ENCODE measurements around the gene TMUB2. TPM values are rescaled to one million over a fixed set of nuclear protein-coding genes. Genes with fewer than 3 reads are reported as not detected.

TMUB2 gene
- 35.9 and 38.9 TPM in 2 replicates for total RNA-seq

DNA sequence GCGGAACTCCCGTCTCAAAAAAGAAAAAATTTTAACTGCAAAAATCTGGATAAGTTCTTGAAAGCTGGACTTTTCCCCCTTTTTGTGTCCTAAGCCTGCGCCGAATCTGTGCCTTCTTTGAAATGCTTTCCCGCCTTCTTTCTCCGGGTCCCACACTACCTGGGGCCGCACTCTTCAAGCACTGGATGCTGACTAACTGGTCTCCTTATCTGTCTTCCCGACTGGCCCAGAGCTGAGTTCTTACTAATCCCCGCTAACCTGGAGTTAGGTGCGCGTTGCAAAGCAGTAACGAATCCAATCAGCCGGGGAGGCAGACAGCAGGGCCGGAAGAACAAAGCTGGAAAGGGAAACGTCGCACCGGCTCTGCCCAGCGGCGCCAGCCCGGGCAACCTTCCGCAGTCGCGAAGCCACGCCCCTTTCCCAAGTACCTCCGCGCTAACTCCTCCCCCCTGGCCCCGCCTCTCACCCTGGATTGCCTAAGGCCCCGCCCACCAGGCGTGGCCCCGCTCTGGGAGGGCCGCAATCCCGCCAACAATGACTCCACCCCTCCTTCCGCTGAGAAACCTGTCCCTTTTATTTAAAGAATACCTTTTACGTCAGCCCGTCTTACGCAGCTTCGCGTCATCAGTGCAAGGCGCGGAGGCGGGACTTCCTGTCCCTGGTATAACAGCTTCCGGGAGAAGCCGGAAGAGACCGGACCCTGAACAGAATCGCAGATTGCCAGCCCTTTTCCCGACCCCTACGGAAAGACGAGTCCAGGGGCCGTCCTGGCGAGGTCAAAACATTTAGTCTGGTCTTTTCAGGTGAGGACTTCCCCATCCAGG, at the start of gene TMUB2:
Gene TMUB2 (plus strand): TSS at position 666 of the 824 bp plus-strand sequence. CDS start 737 bp downstream, outside the sequence.

DNA sequence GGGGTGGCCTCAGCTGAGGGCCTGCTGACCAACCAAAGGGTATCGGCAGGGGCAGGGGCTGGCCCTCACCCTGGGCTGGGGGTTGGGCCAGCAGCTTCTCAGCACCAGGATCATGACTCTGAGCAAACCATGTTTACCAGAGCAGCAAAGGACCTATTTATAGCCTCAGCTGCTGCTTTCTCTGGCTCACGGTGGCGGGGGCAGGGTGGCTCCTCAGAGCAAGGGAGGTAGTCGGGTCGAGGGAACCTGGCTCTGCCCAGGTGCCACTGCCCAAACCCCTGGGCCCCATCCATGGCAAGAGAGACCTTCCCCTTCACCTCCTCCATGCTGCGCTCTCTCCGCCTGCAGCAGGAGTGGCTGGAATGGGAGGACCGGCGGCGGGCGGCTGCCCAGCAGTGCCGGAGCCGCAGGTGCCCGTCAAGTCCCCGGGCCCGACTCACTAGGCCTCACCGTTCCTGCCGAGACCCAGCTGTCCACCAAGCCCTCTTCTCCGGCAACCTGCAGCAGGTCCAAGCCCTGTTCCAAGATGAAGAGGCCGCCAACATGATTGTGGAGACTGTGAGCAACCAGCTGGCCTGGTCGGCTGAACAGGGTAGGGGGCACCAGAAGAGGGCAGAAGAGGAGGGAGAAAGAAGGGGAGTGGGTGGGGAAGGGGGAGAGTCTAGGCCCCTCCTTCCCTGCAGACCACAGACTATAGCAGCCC, 16.1 kb upstream of the TMUB2 start, which contains the start of gene ASB16:
Gene ASB16 (plus strand): TSS at position 206 of the 703 bp plus-strand sequence. CDS start 86 bp downstream, at position 292.

DNA sequence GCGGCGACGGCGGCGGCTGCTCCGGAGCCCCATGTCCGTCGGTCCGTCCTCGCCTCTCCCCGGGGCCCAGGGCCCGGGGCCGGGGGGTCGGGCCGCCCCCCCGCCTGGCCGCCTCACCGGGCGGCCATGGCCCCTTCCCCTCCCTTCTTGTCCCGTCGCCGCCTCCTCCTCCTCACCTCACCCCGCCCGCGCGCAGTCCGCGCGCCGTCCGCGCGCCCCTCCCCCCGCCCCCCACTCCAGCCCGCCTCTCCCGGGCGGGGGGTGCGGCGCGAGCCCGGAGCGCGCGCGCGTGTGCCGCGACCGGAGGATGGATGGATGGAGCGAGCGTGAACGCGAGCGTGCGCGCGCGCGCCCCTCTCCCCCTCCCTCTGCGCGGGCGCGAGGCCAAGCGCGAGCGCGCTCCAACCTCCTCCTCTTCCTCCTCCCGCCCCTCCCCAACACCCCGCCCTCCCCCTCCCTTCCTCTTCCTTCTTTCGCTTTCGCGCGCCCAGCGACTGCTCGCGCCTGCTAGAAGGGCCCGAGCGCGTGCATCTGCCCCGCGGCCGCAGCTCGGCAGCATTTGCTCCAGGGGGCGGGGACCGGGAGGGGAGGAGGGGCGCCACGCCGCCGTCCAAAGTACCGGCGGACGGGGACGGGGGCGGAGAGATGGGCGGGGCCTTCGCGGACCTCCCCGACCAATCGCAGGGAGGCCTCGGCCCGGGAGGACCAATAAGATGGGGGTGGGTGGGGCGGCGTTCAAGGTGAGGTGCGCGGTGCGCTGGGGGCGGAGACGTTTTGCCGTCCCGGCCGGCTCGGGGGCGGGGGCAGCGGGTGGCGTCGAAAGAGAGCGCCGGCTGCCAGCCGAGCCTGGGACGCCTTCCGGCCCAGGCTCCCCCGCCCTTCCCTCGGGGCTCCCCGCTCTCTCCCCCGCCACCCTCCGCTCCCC, 13.0 kb downstream of the TMUB2 start, which contains the start of gene ATXN7L3:
Gene ATXN7L3 (minus strand): TSS at position 332 of the 925 bp plus-strand sequence. CDS start 1,814 bp downstream, outside the sequence.

DNA sequence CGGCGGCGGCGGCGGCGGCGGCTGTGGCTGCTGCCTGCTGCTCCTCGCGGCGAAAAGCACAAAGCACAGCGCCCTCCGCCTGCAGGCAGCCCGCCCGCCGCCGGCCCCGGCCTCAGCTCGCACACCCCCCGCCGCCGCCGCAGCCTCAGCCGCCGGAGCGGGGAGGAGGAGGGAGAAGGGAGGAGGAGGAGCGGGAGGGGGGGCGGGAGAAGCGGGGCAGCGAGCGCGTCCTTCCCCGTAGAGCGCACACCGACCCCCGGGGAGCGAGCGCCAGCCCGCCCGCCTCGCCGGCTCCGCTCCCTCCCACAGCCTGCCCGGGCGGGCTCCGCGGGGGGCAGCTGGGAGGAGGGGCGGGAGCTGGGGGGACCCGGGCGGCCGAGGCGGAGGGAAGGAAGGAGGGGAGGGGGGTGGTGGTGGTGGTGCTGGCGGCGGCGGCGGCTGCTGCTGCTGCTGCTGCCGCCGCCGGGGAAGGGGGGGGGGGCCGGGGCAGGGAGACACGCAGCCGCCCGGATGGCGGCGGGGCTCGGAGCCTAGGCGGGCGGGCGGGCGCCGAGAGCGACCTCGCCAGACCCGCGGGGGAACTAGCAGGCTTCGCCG, 32.9 kb downstream of the TMUB2 start, which contains the start of gene UBTF:
Gene UBTF (minus strand): TSS at position 60 of the 597 bp plus-strand sequence. CDS start 1,446 bp downstream, outside the sequence.

Small RNA genes within 50 kb of the gene (small RNA-seq; reads per million reads assigned to genes)
- not detected for gene MIR6782

Other genes starting within 250 kb of the TMUB2 start
- gene PPY, start 244.5 kb upstream of the TMUB2 start, total RNA-seq = not detected in 2 replicates
- gene PYY, start 233.0 kb upstream of the TMUB2 start, total RNA-seq = not detected in 2 replicates
- gene NAGS, start 182.3 kb upstream of the TMUB2 start, total RNA-seq = 1.1 and 2.1 TPM in 2 replicates
- 35.3 and 35.9 TPM in 2 replicates for gene TMEM101, start 172.0 kb upstream of the TMUB2 start, total RNA-seq
- gene LSM12, start 120.3 kb upstream of the TMUB2 start, total RNA-seq = 61.9 and 62.1 TPM in 2 replicates
- gene G6PC3, start 116.2 kb upstream of the TMUB2 start, total RNA-seq = 25.5 and 27.6 TPM in 2 replicates
- 133 and 147 TPM in 2 replicates for gene HDAC5, start 63.3 kb upstream of the TMUB2 start, total RNA-seq
- 0.81 and 1.7 TPM in 2 replicates for gene HROB, start 45.0 kb upstream of the TMUB2 start, total RNA-seq
- gene ASB16, start 16.3 kb upstream of the TMUB2 start, total RNA-seq = not detected in 2 replicates
- 65.6 and 75.8 TPM in 2 replicates for gene ATXN7L3, start 12.9 kb downstream of the TMUB2 start, total RNA-seq
- 49.7 and 58.9 TPM in 2 replicates for gene UBTF, start 32.7 kb downstream of the TMUB2 start, total RNA-seq
- gene SLC4A1, start 81.2 kb downstream of the TMUB2 start, total RNA-seq = not detected in 2 replicates
- gene RUNDC3A, start 121.6 kb downstream of the TMUB2 start, total RNA-seq = not detected in 2 replicates
- gene SLC25A39, start 137.9 kb downstream of the TMUB2 start, total RNA-seq = 76.3 and 76.4 TPM in 2 replicates
- 201 and 244 TPM in 2 replicates for gene GRN, start 158.3 kb downstream of the TMUB2 start, total RNA-seq
- 3.6 and 4.4 TPM in 2 replicates for gene FAM171A2, start 176.9 kb downstream of the TMUB2 start, total RNA-seq
- 0.36 and 0.49 TPM in 2 replicates for gene ITGA2B, start 202.7 kb downstream of the TMUB2 start, total RNA-seq